ENCODE results near the gene SPRR5. TPM values are rescaled to one million over a fixed set of nuclear protein-coding genes. Genes with fewer than 3 reads are reported as not detected.

Gene SPRR5
- total RNA-seq, 1 donor: not detected

- H3K79me2 ChIP-seq (ENCODE audit: insufficient read depth, low read length): no peaks in the 10 kb centered on the region
- no peaks in the 10 kb centered on the region for H3K4me1 ChIP-seq (ENCODE audit: insufficient read depth, low read length)
- TF ChIP-seq CTCF (IDR thresholded peaks at IDR 0.05; ENCODE audit: extremely low read depth, low read depth, low read length): no peak
- no peaks in the 10 kb centered on the region for H4K20me1 ChIP-seq (ENCODE audit: insufficient read depth, low read length)
- no peak overlapping the region for H3K4me2 ChIP-seq (ENCODE audit: insufficient read depth, low read length)
- no peak for DNase-seq (ENCODE audit: insufficient read length, low spot score, missing footprints)
- no peak overlapping the region for H3K27ac ChIP-seq (ENCODE audit: low read depth, low read length)
- H3K9me3 ChIP-seq (ENCODE audit: low read depth, low read length): no peaks in the 10 kb centered on the region
- H3K27me3 ChIP-seq (ENCODE audit: insufficient read depth, low read length): no peaks in the 10 kb centered on the region
- H2AFZ ChIP-seq (ENCODE audit: low read length): no peak overlapping the region
- H3K36me3 ChIP-seq (ENCODE audit: insufficient read depth, low read length): no peaks in the 10 kb centered on the region
- H3K4me3 ChIP-seq (ENCODE audit: insufficient read depth, low read length): no peak overlapping the region
Observed at GRCh38 chr1:152941037-152941711, 5.8 kb upstream of the SPRR5 start.

- H3K36me3 ChIP-seq (ENCODE audit: insufficient read depth, low read length): no peaks in the 10 kb centered on the region
- no peaks in the 10 kb centered on the region for H3K79me2 ChIP-seq (ENCODE audit: insufficient read depth, low read length)
Observed at GRCh38 chr1:152942161-152942560, 4.8 kb upstream of the SPRR5 start.

GRCh38 chr1:152946248-152946647, 758 bp upstream of the SPRR5 start:
- H3K27ac ChIP-seq (ENCODE audit: low read depth, low read length): no peak overlapping the region
- no peaks in the 10 kb centered on the region for H3K9me3 ChIP-seq (ENCODE audit: low read depth, low read length)
- no peaks in the 10 kb centered on the region for H3K27me3 ChIP-seq (ENCODE audit: insufficient read depth, low read length)
- H4K20me1 ChIP-seq (ENCODE audit: insufficient read depth, low read length): no peaks in the 10 kb centered on the region
- H3K4me1 ChIP-seq (ENCODE audit: insufficient read depth, low read length): no peaks in the 10 kb centered on the region
- H3K36me3 ChIP-seq (ENCODE audit: insufficient read depth, low read length): no peaks in the 10 kb centered on the region
- no peak for DNase-seq (ENCODE audit: insufficient read length, low spot score, missing footprints)
- no peak overlapping the region for H3K4me2 ChIP-seq (ENCODE audit: insufficient read depth, low read length)
- H2AFZ ChIP-seq (ENCODE audit: low read length): no peak overlapping the region
- H3K4me3 ChIP-seq (ENCODE audit: insufficient read depth, low read length): no peak overlapping the region
- no peak for TF ChIP-seq CTCF (IDR thresholded peaks at IDR 0.05; ENCODE audit: extremely low read depth, low read depth, low read length)
- H3K79me2 ChIP-seq (ENCODE audit: insufficient read depth, low read length): no peaks in the 10 kb centered on the region

More at GRCh38 chr1:152942161-152942560, 4.8 kb upstream of the SPRR5 start:
- no peak overlapping the region for H2AFZ ChIP-seq (ENCODE audit: low read length)
- no peak for TF ChIP-seq CTCF (IDR thresholded peaks at IDR 0.05; ENCODE audit: extremely low read depth, low read depth, low read length)
- no peak overlapping the region for H3K4me3 ChIP-seq (ENCODE audit: insufficient read depth, low read length)
- H3K4me1 ChIP-seq (ENCODE audit: insufficient read depth, low read length): no peaks in the 10 kb centered on the region
- no peak overlapping the region for H3K27ac ChIP-seq (ENCODE audit: low read depth, low read length)
- H3K27me3 ChIP-seq (ENCODE audit: insufficient read depth, low read length): no peaks in the 10 kb centered on the region
- DNase-seq (ENCODE audit: insufficient read length, low spot score, missing footprints): no peak
- H3K4me2 ChIP-seq (ENCODE audit: insufficient read depth, low read length): no peak overlapping the region
- no peaks in the 10 kb centered on the region for H4K20me1 ChIP-seq (ENCODE audit: insufficient read depth, low read length)
- no peaks in the 10 kb centered on the region for H3K9me3 ChIP-seq (ENCODE audit: low read depth, low read length)

- Histone ChIP-seq H3K4me1 (ENCODE audit: insufficient read depth, low read length) (no peaks in the 10 kb centered on the region), H3K79me2 (ENCODE audit: insufficient read depth, low read length) (no peaks in the 10 kb centered on the region), H3K9me3 (ENCODE audit: low read depth, low read length) (no peaks in the 10 kb centered on the region), H3K27ac (ENCODE audit: low read depth, low read length) (no peak overlapping the region), H3K4me2 (ENCODE audit: insufficient read depth, low read length) (no peak overlapping the region), H2AFZ (ENCODE audit: low read length) (no peak overlapping the region), H4K20me1 (ENCODE audit: insufficient read depth, low read length) (no peaks in the 10 kb centered on the region), H3K27me3 (ENCODE audit: insufficient read depth, low read length) (no peaks in the 10 kb centered on the region), H3K4me3 (ENCODE audit: insufficient read depth, low read length) (no peak overlapping the region), H3K36me3 (ENCODE audit: insufficient read depth, low read length) (no peaks in the 10 kb centered on the region)
- no peak for TF ChIP-seq CTCF (IDR thresholded peaks at IDR 0.05; ENCODE audit: extremely low read depth, low read depth, low read length)
- DNase-seq (ENCODE audit: insufficient read length, low spot score, missing footprints): no peak
Observed at GRCh38 chr1:152951711-152952110, 4.7 kb downstream of the SPRR5 start.

Data from osteoblast (primary cell).